ENCODE measurements around the gene CGAS. TPM values are rescaled to one million over a fixed set of nuclear protein-coding genes. Genes with fewer than 3 reads are reported as not detected.

CGAS gene
- total RNA-seq, 2 experiments from 2014 or later = 11.0 to 11.9 TPM

- Histone ChIP-seq H3K4me1 (ENCODE audit: insufficient read depth, low read length) (peaks cover 45% of the 10 kb centered on the region), H3K9me3 (ENCODE audit: control insufficient read depth in 1 of 2, insufficient read depth in 1 of 2, low read length in 2 of 2) (no peaks in the 10 kb centered on the region), H3K4me3 (ENCODE audit: low read length) (no peak overlapping the region), H3K27me3 (ENCODE audit: control insufficient read depth in 1 of 2, insufficient read depth in 2 of 2, low read length in 2 of 2) (no peaks in the 10 kb centered on the region), H3K36me3 (ENCODE audit: insufficient read depth, low read length) (no peaks in the 10 kb centered on the region), H3K27ac (ENCODE audit: low read depth in 1 of 2, low read length in 2 of 2) (no peak overlapping the region)
- H3K27ac Mint-ChIP-seq = no peak overlapping the region
- no peak for TF ChIP-seq CTCF (IDR thresholded peaks at IDR 0.05)
- intact Hi-C loops (cut with DNase I, micrococcal nuclease) = no loop called here
- ChIA-PET CTCF (interaction anchor here (0.7 kb wide), 1 partner anchor 71 kb away, joined by 3 read pairs; no protein-coding TSS in a partner anchor), POLR2A (no interaction called here)
- peak in 2 of 14 experiments; percentile 34 to 39 for DNase-seq
- H3K4me1 Mint-ChIP-seq (ENCODE audit: low read depth) = peaks cover 29% of the 10 kb centered on the region
- H3K4me3 Mint-ChIP-seq = peak overlapping the region; percentile 35
- H3K27me3 Mint-ChIP-seq = no peaks in the 10 kb centered on the region
- no peaks in the 10 kb centered on the region for H3K9me3 Mint-ChIP-seq
- peaks cover 3% of the 10 kb centered on the region for H3K36me3 Mint-ChIP-seq (ENCODE audit: low read depth)
- ATAC-seq (ENCODE audit: poor library complexity) = no peak
Measured at GRCh38 chr6:73455865-73456629, 4.0 kb upstream of the CGAS start.

DNA sequence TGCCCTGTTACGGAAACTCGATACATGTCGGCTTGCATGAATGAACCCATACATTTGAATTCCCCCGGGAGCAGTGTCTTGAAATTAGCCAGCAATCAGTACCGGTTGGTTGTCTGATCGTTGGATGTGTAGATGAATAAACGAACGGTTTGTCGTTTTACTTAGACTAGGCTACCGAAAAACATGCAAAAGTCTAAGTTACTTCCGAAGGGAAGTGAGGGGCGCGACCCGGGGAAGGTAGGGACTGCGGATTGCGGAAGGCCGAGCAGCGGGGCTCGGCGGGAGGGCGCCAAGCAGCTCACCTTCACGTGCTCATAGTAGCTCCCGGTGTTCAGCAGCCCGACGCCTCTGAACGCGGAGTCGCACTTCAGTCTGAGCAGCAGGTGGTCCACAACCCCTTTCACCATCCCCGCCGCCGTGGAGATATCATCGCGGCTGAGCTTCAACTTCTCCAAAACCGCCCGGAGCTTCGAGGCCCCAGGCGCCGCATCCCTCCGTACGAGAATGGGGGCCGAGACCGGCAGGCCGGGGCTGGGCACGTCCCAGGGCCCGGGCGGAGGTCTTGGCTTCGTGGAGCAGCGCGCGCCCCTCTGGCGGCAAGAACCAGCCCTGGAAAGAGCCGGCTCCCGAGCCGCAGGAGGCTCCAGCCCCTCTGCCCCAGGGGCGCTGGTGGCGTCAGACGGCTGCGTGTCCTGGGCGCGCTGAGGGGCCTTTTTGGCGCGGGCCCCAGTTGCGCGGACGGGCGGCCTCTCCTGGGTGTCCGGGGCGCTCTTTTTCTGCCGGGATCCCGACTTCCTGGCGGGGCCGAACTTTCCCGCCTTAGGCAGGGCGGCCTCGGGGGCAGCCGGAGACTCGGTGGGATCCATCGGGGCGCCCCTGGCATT lies 632 bp downstream of the CGAS start:
- CTCF ChIA-PET = interaction anchor here (2.6 kb wide), 1 partner anchor 9 kb away, joined by 15 read pairs; the partner anchor contains the start of gene MTO1

More for the DNA sequence above, 632 bp downstream of the CGAS start:
- peak; percentile 53 for ATAC-seq (ENCODE audit: poor library complexity)
- TF ChIP-seq CTCF (IDR thresholded peaks at IDR 0.05) = no peak
- no peaks in the 10 kb centered on the region for H3K27me3 ChIP-seq (ENCODE audit: control insufficient read depth in 1 of 2, insufficient read depth in 2 of 2, low read length in 2 of 2)
- peak overlapping the region; percentile 92 for H3K4me3 Mint-ChIP-seq
- DNase-seq = peak; percentile 9 to 74 (median 31)
- peak overlapping the region; percentile 86 for H3K27ac Mint-ChIP-seq
- peaks cover 14% of the 10 kb centered on the region for H3K36me3 Mint-ChIP-seq (ENCODE audit: low read depth)
- H3K4me1 Mint-ChIP-seq (ENCODE audit: low read depth) = peaks cover 32% of the 10 kb centered on the region
- H3K27ac ChIP-seq (ENCODE audit: low read depth in 1 of 2, low read length in 2 of 2) = peak overlapping the region; percentile 69 to 85
- H3K27me3 Mint-ChIP-seq = no peaks in the 10 kb centered on the region
- H3K36me3 ChIP-seq (ENCODE audit: insufficient read depth, low read length) = peaks cover 5% of the 10 kb centered on the region
- peaks cover 54% of the 10 kb centered on the region for H3K4me1 ChIP-seq (ENCODE audit: insufficient read depth, low read length)
- intact Hi-C loops (cut with DNase I, micrococcal nuclease) = no loop called here
- POLR2A ChIA-PET = interaction anchor here (1.0 to 3.7 kb wide), 9 partner anchors 10 to 1833 kb away, joined by 3 to 103 read pairs (median 6); partner anchors contain the start of genes DDX43, EEF1A1, MTO1 and SLC17A5
- H3K4me3 ChIP-seq (ENCODE audit: low read length) = peak overlapping the region; percentile 87
- H3K9me3 Mint-ChIP-seq = no peaks in the 10 kb centered on the region
- H3K9me3 ChIP-seq (ENCODE audit: control insufficient read depth in 1 of 2, insufficient read depth in 1 of 2, low read length in 2 of 2) = no peaks in the 10 kb centered on the region
